Esophagus (tissue), 2 donors: ENCODE measurements around the gene ZNF573. TPM values are rescaled to one million over a fixed set of nuclear protein-coding genes. Genes with fewer than 3 reads are reported as not detected.
"Not testable (repeated sequence)": the region's sequence is repeated elsewhere in the genome, so short reads cannot be mapped to it uniquely, and the experiment has no call there.

Experiments used
- H3K27ac ChIP-seq, 2 donors: one replicate each; pipeline ENCODE4 v1.5.1; 2013; ENCODE audit warnings: low read depth in 2 of 2, mild to moderate bottlenecking in 2 of 2, inconsistent platforms in 1 of 2, low read length in 1 of 2, moderate library complexity in 1 of 2
- H3K27me3 ChIP-seq, 2 donors: one replicate each; pipeline ENCODE4 v1.6.1; 2013; ENCODE audit warnings: low read length in 2 of 2, control low read depth in 1 of 2, mild to moderate bottlenecking in 1 of 2; ENCODE audit not compliant: insufficient read depth in 2 of 2, control insufficient read depth in 1 of 2
- H3K36me3 ChIP-seq, 2 donors: one replicate each; pipeline ENCODE4 v1.6.1; 2013; ENCODE audit warnings: low read length in 1 of 2; ENCODE audit not compliant: control insufficient read depth in 2 of 2, insufficient read depth in 2 of 2
- H3K4me1 ChIP-seq, 2 donors: one replicate each; pipeline ENCODE4 v1.6.1; 2013; ENCODE audit warnings: low read length in 1 of 2; ENCODE audit not compliant: control insufficient read depth in 2 of 2, insufficient read depth in 2 of 2
- H3K4me3 ChIP-seq, 2 donors: one replicate each; pipeline ENCODE4 v1.5.1; 2013; ENCODE audit warnings: low read length in 2 of 2, mild to moderate bottlenecking in 2 of 2, low read depth in 1 of 2, moderate library complexity in 1 of 2
- H3K9me3 ChIP-seq, 2 donors: one replicate each; pipeline ENCODE4 v1.6.1; 2013; ENCODE audit warnings: mild to moderate bottlenecking in 2 of 2, low read depth in 1 of 2, low read length in 1 of 2, moderate library complexity in 1 of 2; ENCODE audit not compliant: control insufficient read depth in 2 of 2, insufficient read depth in 1 of 2
- whole genome bisulfite sequencing, 2 donors: extraction: QIAGEN DNeasy Blood & Tissue Kit; methylation state at CpG; one replicate each; pipeline ENCODE4 v1.1.7; 2013; 5-methylcytosine and 5-hydroxymethylcytosine counted together
- polyA plus RNA-seq, 2 donors: library from polyadenylated mRNA; stranded (reverse); fragments of 200-250 nt; gene quantifications; one replicate each; pipeline ENCODE4 v1.2.3, GENCODE V29; 2013
- donor health status: healthy with polysubstance abuse.
- donor health status: Bipolar disorder and iron deficiency.

The ZNF573 gene
- 1 to 10 TPM in 1 of 2 donors, under 1 TPM in 1; 0.60 to 1.2 TPM for polyA plus RNA-seq

GRCh38 chr19:37779127-37780005, at the start of gene ZNF573:
TSS of gene ZNF573 (minus strand) at chr19:37779586. CDS start at chr19:37773729, 5,857 bp downstream.
- H3K27ac ChIP-seq = peak within 1 kb of the TSS; percentile 77 to 93
- 0 to 1% methylated on average over 47 of the region's 47 CpGs for WGBS, 2 donors

GRCh38 chr19:37817180-37817981, 38.0 kb upstream of the ZNF573 start:
- peaks cover 0 to 3% of the 10 kb centered on the region in 2 donors for H3K4me1 ChIP-seq
- H3K27ac ChIP-seq = peak overlapping the region in 1 of 2 donors; percentile 26
- peak overlapping the region; percentile 61 to 66 for H3K4me3 ChIP-seq
- H3K9me3 ChIP-seq = peaks cover 5 to 13% of the 10 kb centered on the region in 2 donors
- no peaks in the 10 kb centered on the region for H3K27me3 ChIP-seq
- WGBS, 2 donors = 4% methylated on average over 59 to 60 of the region's 60 CpGs
- no peaks in the 10 kb centered on the region for H3K36me3 ChIP-seq

More at GRCh38 chr19:37779127-37780005, at the start of gene ZNF573:
- Histone ChIP-seq H3K36me3 (no peaks in the 10 kb centered on the region), H3K4me3 (peak within 1 kb of the TSS; percentile 74 to 81), H3K9me3 (peaks cover 0 to under 1% of the 10 kb centered on the region in 2 donors), H3K27me3 (no peaks in the 10 kb centered on the region), H3K4me1 (peaks cover 0 to 3% of the 10 kb centered on the region in 2 donors)

- H3K9me3 ChIP-seq = peaks cover 5 to 16% of the 10 kb centered on the region in 2 donors
- 84 to 88% methylated on average over 5 of the region's 5 CpGs for WGBS, 2 donors
- not testable (repeated sequence) for H3K36me3 ChIP-seq
Measured at GRCh38 chr19:37815611-37816010, 36.2 kb upstream of the ZNF573 start.

GRCh38 chr19:37813340-37813739, 34.0 kb upstream of the ZNF573 start:
- H3K27ac ChIP-seq = no peak overlapping the region
- no peaks in the 10 kb centered on the region for H3K36me3 ChIP-seq
- H3K27me3 ChIP-seq = no peaks in the 10 kb centered on the region
- WGBS, 2 donors = 81 to 85% methylated on average over 2 of the region's 2 CpGs
- peaks cover 5 to 19% of the 10 kb centered on the region in 2 donors for H3K9me3 ChIP-seq
- H3K4me3 ChIP-seq = no peak overlapping the region
- H3K4me1 ChIP-seq = peaks cover 0 to 3% of the 10 kb centered on the region in 2 donors

More at GRCh38 chr19:37815611-37816010, 36.2 kb upstream of the ZNF573 start:
- H3K27me3 ChIP-seq, H3K27ac ChIP-seq, H3K4me1 ChIP-seq, H3K4me3 ChIP-seq: not testable (repeated sequence)

GRCh38 chr19:37809366-37809765, 30.0 kb upstream of the ZNF573 start:
- Histone ChIP-seq H3K36me3 (no peaks in the 10 kb centered on the region), H3K27me3 (no peaks in the 10 kb centered on the region), H3K4me3 (no peak overlapping the region), H3K27ac (no peak overlapping the region), H3K4me1 (no peaks in the 10 kb centered on the region), H3K9me3 (peaks cover under 1 to 23% of the 10 kb centered on the region in 2 donors)
- 94 to 96% methylated on average over 5 of the region's 5 CpGs for WGBS, 2 donors

GRCh38 chr19:37803249-37803840, 24.0 kb upstream of the ZNF573 start:
- WGBS, 2 donors = 75 to 76% methylated on average over 7 of the region's 7 CpGs

GRCh38 chr19:37790244-37790925, 11.0 kb upstream of the ZNF573 start:
- Histone ChIP-seq H3K9me3 (peaks cover 13 to 14% of the 10 kb centered on the region in 2 donors), H3K4me3 (no peak overlapping the region), H3K4me1 (no peaks in the 10 kb centered on the region), H3K36me3 (no peaks in the 10 kb centered on the region), H3K27me3 (no peaks in the 10 kb centered on the region), H3K27ac (no peak overlapping the region)
- WGBS, 2 donors = 53 to 59% methylated on average over 46 of the region's 46 CpGs

More at GRCh38 chr19:37803249-37803840, 24.0 kb upstream of the ZNF573 start:
- H3K27ac ChIP-seq = no peak overlapping the region
- H3K36me3 ChIP-seq = no peaks in the 10 kb centered on the region
- H3K4me1 ChIP-seq = no peaks in the 10 kb centered on the region
- H3K4me3 ChIP-seq = no peak overlapping the region
- peaks cover 16 to 34% of the 10 kb centered on the region in 2 donors for H3K9me3 ChIP-seq
- H3K27me3 ChIP-seq = no peaks in the 10 kb centered on the region

- no peaks in the 10 kb centered on the region for H3K27me3 ChIP-seq
- H3K36me3 ChIP-seq = no peaks in the 10 kb centered on the region
- 11 to 12% methylated on average over 6 to 7 of the region's 7 CpGs for WGBS, 2 donors
- H3K27ac ChIP-seq = peak overlapping the region; percentile 77 to 93
- peaks cover 0 to 3% of the 10 kb centered on the region in 2 donors for H3K4me1 ChIP-seq
- H3K9me3 ChIP-seq = no peaks in the 10 kb centered on the region
- H3K4me3 ChIP-seq = peak overlapping the region; percentile 74 to 81
Measured at GRCh38 chr19:37778613-37779126, 716 bp downstream of the ZNF573 start.
